GM12874 (cell line): ENCODE measurements around the gene PDE7B.

Experiments
- TF ChIP-seq, protein P1 (sequence below): IDR thresholded peaks from 2 replicates; pipeline ENCODE4 v1.5.1; 2011; ENCODE audit warnings: low read depth, mild to moderate bottlenecking, control low read depth, low read length, moderate library complexity; ENCODE audit not compliant: insufficient read depth

PDE7B gene

GRCh38 chr6:135890876-135891275 is 39.4 kb downstream of the PDE7B start:
- TF ChIP-seq, protein P1, sequence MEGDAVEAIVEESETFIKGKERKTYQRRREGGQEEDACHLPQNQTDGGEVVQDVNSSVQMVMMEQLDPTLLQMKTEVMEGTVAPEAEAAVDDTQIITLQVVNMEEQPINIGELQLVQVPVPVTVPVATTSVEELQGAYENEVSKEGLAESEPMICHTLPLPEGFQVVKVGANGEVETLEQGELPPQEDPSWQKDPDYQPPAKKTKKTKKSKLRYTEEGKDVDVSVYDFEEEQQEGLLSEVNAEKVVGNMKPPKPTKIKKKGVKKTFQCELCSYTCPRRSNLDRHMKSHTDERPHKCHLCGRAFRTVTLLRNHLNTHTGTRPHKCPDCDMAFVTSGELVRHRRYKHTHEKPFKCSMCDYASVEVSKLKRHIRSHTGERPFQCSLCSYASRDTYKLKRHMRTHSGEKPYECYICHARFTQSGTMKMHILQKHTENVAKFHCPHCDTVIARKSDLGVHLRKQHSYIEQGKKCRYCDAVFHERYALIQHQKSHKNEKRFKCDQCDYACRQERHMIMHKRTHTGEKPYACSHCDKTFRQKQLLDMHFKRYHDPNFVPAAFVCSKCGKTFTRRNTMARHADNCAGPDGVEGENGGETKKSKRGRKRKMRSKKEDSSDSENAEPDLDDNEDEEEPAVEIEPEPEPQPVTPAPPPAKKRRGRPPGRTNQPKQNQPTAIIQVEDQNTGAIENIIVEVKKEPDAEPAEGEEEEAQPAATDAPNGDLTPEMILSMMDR, result no peak

- TF ChIP-seq, protein P1, result no peak
Observed at GRCh38 chr6:135891710-135892109, 40.2 kb downstream of the PDE7B start.

GRCh38 chr6:135895231-135895911 is 43.9 kb downstream of the PDE7B start:
- TF ChIP-seq, protein P1, result no peak

DNA sequence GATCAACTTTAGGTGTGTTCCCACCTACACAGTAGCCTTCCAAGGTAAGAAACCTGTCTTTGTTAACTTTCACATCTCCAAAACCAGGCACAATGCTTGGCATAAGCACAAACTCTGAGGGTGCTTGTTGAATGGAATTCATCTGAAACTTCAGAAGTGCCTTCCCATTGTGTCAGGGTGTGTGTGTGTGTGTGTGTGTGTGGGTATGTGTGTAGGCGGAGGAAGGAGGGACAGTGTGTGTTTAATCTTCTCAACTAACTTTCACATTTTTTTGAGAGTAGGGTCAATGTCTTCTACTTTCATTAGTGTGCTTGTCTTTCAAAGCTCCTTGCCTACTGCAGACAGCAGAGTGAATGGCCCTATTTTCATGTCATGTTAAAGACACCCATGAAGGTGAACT is 45.6 kb downstream of the PDE7B start:
- TF ChIP-seq, protein P1, result no peak

DNA sequence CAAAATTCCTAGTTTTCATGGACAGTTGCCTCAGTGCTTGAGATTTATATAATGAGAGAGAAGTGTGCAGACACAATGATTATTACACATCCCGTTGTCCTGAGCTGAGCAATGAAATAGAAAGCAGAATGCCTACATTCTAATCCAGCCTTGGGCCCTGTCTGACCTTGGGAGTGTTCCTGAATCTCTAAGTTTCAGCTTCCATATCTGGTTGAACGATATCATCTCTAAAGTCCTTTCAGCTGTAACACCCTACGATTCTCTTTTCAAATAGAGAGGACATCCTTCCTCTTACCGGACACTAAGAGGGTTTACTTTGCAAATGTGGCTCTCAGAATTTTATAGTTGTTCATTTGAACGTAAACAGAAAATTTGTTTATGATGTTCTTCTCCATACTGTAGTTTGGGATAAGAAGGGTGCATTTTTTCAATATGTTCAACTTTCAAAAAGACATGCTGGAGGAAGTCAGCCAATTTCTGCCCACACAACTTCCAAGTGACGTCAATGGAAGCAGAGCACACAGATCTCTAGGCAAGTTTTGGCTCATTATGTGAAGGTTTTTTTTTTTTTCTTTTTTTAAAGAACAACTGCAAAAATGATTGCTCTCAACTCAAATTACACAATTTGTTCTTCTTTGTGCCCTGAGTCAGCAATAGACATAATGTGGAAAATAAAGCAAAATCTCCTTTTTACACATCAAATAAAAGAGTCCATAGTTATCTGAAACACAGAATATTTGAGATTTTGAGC is 50.4 kb downstream of the PDE7B start:
- TF ChIP-seq, protein P1, result no peak

DNA sequence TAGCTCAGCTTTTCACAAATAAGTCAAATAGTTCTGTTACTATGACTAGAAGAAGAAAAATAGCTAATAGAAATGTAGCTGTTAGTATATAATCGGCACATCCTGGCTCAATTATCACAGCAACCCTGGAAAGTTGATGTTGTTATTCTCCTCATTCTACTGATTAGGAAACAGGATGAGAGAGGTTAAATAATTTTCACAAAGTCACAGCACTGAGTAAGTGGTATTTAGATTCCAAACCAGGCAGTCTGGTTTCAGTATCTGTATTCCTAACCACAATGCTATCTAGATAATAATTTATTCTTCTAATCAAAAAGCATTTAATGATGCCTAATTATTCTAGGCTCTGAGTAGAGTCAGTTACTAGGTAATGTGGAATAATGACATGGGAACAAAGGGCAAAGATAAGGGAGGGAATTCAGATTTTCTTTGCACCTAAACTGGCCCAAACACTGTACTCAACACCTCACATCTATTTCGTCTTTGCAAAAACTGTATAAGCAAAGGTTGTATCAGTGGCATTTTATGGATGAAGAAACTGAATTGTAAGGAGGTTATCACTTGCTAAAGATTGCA is 51.3 kb downstream of the PDE7B start:
- TF ChIP-seq, protein P1, result no peak

DNA sequence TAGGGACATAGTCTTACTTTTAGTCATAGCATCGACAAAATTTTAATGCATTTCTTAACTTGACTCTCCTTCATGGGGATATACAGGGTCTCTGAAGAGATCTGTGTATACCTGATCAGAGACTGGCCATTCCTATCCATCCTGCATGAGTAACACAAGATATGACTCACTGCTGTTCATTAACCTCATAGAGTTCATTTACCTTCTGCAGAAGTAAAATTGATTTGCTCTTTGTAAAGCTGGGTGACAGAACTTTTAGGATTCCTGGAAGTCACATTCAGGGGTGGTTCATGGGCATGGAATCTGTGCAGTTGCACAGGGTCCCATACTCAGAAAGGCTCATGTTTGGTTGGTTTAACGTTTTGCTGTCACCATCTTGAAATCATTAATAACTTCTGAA is 53.2 kb downstream of the PDE7B start:
- TF ChIP-seq, protein P1, result no peak
